Astrocyte of the spinal cord (primary cell): Measurements from ENCODE around the gene DDX41.

Source experiments
- DNase-seq: peaks from one replicate; pipeline ENCODE4 v3.0.0; 2011; ENCODE audit warnings: low read depth, low spot score
- H3K4me3 ChIP-seq: 2 replicates; pipeline ENCODE4 v1.5.1; 2011; ENCODE audit warnings: low read depth, mild to moderate bottlenecking, low read length, moderate library complexity
- in situ Hi-C: cut with HindIII; loops from 2 replicates; pipeline ENCODE4 v1.10.0; 2017; ENCODE audit warnings: low sequenced_read_pairs
- TF ChIP-seq, protein P1 (sequence below): IDR thresholded peaks from 2 replicates; pipeline ENCODE4 v1.5.1; 2012; ENCODE audit warnings: low read depth, mild to moderate bottlenecking, low read length, inconsistent platforms

DDX41 gene

GRCh38 chr5:177505075-177505474, 11.7 kb downstream of the DDX41 start:
- in situ Hi-C loops: no loop called here
- H3K4me3 ChIP-seq: no peak overlapping the region
- no peak for DNase-seq
- TF ChIP-seq, protein P1, sequence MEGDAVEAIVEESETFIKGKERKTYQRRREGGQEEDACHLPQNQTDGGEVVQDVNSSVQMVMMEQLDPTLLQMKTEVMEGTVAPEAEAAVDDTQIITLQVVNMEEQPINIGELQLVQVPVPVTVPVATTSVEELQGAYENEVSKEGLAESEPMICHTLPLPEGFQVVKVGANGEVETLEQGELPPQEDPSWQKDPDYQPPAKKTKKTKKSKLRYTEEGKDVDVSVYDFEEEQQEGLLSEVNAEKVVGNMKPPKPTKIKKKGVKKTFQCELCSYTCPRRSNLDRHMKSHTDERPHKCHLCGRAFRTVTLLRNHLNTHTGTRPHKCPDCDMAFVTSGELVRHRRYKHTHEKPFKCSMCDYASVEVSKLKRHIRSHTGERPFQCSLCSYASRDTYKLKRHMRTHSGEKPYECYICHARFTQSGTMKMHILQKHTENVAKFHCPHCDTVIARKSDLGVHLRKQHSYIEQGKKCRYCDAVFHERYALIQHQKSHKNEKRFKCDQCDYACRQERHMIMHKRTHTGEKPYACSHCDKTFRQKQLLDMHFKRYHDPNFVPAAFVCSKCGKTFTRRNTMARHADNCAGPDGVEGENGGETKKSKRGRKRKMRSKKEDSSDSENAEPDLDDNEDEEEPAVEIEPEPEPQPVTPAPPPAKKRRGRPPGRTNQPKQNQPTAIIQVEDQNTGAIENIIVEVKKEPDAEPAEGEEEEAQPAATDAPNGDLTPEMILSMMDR: no peak

DNA sequence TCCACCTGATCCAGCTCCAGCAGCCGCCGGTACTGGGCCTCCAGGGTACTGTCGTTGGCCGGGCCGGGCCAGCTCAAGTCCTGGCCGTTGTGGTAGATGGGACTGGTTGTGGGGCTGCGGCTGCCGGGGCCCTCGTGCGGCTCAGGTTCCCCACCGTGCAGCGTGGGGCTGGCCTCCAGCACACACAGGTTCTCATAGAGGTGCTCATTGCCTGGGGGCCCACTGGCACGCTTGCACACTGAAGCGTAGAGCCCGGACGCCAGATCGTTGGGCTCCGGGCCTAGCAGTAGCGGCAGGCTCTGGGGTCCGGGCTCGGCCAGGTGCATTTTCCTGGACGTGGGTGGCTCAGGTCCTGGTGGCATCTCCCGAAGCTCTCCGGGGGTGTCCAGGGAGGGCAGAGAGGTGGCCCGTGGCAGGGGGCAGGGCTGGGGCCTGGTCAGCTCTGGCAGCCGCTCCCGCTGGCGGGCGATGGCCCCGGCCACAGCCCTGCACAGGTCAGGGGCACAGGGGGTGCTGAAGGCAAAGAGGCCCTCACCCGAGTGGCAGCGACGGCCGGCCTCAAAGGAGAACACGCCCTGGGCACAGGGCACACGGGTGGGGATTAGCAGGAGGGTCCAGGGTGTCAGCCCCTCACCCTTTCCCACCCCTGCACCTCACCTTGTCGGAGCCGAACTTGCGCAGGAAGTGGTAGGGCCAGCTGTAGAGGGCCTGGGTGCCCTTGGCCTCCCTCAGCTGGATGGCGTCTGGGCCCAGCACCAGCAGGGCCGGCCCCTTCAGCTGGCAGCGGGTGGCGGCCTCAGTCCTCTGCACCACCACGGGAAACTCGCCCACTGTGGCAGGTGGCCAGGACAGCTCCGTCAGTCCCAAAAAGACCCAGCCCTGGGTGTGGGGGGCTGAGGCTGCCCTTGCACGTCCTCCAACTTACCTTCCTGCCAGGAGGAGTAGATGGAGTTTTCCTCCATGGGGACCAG, 12.4 kb downstream of the DDX41 start:
- in situ Hi-C loops: no loop called here
- no peak overlapping the region for H3K4me3 ChIP-seq
- TF ChIP-seq, protein P1: no peak
- no peak for DNase-seq

GRCh38 chr5:177503351-177504085, 13.2 kb downstream of the DDX41 start:
- TF ChIP-seq, protein P1: no peak
- in situ Hi-C loops: no loop called here
- no peak for DNase-seq
- no peak overlapping the region for H3K4me3 ChIP-seq

DNA sequence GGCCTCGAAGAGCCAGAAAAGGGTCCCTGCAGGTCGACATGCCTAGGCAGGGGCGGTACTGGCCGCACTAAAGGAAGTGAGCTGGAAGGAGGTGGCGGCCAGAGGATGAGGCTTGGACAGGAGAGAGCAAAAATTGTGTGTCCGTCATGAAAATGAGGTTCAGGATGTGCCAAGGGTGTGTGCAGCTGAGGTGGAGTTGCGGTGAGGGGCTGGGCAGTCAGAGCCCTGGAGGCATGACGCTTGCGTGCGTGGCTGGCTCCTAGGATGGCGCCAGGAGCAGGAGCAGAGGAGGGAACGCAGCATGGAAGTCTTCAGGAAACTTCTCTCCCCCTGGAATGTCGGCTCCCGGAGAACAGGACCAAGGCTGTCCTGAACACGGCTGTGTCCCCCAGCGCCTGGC, 13.9 kb downstream of the DDX41 start:
- no peak overlapping the region for H3K4me3 ChIP-seq
- TF ChIP-seq, protein P1: no peak
- in situ Hi-C loops: no loop called here

GRCh38 chr5:177501874-177502678, 14.7 kb downstream of the DDX41 start:
- H3K4me3 ChIP-seq: no peak overlapping the region
- in situ Hi-C loops: no loop called here
- DNase-seq: no peak
- TF ChIP-seq, protein P1: no peak

More for the DNA sequence above, 13.9 kb downstream of the DDX41 start:
- no peak for DNase-seq
